HepG2 (cell line): ENCODE data around the gene SLC29A3. TPM values are rescaled to one million over a fixed set of nuclear protein-coding genes. Genes with fewer than 3 reads are reported as not detected.

Source experiments
- ATAC-seq: fragments of 200-7000 bp; cut with Tn5 transposase; 3 replicates; pipeline ENCODE4 v1.9.1; 2020; ENCODE audit warnings: mild to moderate bottlenecking, moderate library complexity
- BruUV-seq: library from RNA; stranded (reverse); fragments of 400-500 nt; replicated peaks from 2 replicates; lab custom pipeline; 2021; lab: Mats Ljungman, UMichigan
- CTCF ChIA-PET: fragments of 300-600 bp; formaldehyde crosslinking; extraction: SDS; loops from one replicate; lab custom pipeline; 2021; ENCODE audit warnings: low total read pairs, inconsistent platforms, low intra/inter-chr PET ratio; lab: Yijun Ruan, JAX
- POLR2A ChIA-PET: fragments of 350-600 bp; sonication (Branson Sonifier 250); formaldehyde crosslinking; loops from one replicate; lab custom pipeline; 2020; ENCODE audit warnings: antibody characterized with exemption, inconsistent platforms; lab: Yijun Ruan, JAX
- DNase-seq: peaks from one replicate; pipeline ENCODE4 v3.0.0-alpha.2; 2015; ENCODE audit warnings: low spot score
- FAIRE-seq: peaks from 3 replicates; lab custom pipeline; 2011; peaks lifted over from hg19 to GRCh38; lab: Jason Lieb, UNC
- H2AFZ ChIP-seq: one replicate; pipeline ENCODE4 v1.6.1; 2011; ENCODE audit warnings: low read length, inconsistent platforms
- H3K27ac ChIP-seq: fragments of 300-600 bp; 3 replicates; pipeline ENCODE4 v1.8.0; 2011; ENCODE audit warnings: mixed run types, mild to moderate bottlenecking, mixed read lengths, low read length, inconsistent platforms; ENCODE audit not compliant: insufficient read depth; ENCODE audit errors: extremely low read length
- H3K27me3 ChIP-seq, 2 experiments: fragments of 200-600 bp in 1 of 2; 2 replicates in 1 of 2; 3 replicates in 1 of 2; pipeline versions ENCODE4 v1.6.0 to v1.8.0; 2011; ENCODE audit warnings: low read length in 2 of 2, mild to moderate bottlenecking in 2 of 2, moderate library complexity in 2 of 2, inconsistent platforms in 1 of 2; ENCODE audit not compliant: insufficient read depth in 2 of 2, control insufficient read depth in 1 of 2
- H3K36me3 ChIP-seq, 2 experiments: fragments of 200-600 bp in 1 of 2; replicated peaks in 1 of 2; 2 replicates in 1 of 2; 3 replicates in 1 of 2; pipeline versions ENCODE4 v1.5.1 to v1.8.0; 2011; ENCODE audit warnings: low read length in 2 of 2, inconsistent platforms in 1 of 2; ENCODE audit not compliant: insufficient read depth in 2 of 2, control insufficient read depth in 1 of 2
- H3K4me1 ChIP-seq: 2 replicates; pipeline ENCODE4 v1.5.1; 2012; ENCODE audit warnings: low read length, inconsistent platforms; ENCODE audit not compliant: insufficient read depth
- H3K4me2 ChIP-seq: 2 replicates; pipeline ENCODE4 v1.6.0; 2011; ENCODE audit warnings: low read depth, low read length, inconsistent platforms
- H3K4me3 ChIP-seq, 3 experiments: fragments of 200-600 bp in 1 of 3; sonication (generic), shearing (Covaris generic) in 1 of 3; replicated peaks in 1 of 3; 2 replicates each; pipeline ENCODE4 v1.5.1; 2011 to 2016; ENCODE audit warnings: low read length in 3 of 3, inconsistent platforms in 2 of 3, low read depth in 2 of 3, mild to moderate bottlenecking in 2 of 3, control low read depth in 1 of 3, mixed read lengths in 1 of 3; ENCODE audit not compliant: insufficient read depth in 1 of 3
- H3K79me2 ChIP-seq: one replicate; pipeline ENCODE4 v1.6.1; 2011; ENCODE audit warnings: low read length, inconsistent platforms; ENCODE audit not compliant: insufficient read depth
- H3K9ac ChIP-seq: 2 replicates; pipeline ENCODE4 v1.6.0; 2011; ENCODE audit warnings: mild to moderate bottlenecking, low read depth, low read length, inconsistent platforms; ENCODE audit not compliant: insufficient read depth
- H3K9me3 ChIP-seq: 2 replicates; pipeline ENCODE4 v1.5.1; 2012; ENCODE audit warnings: mild to moderate bottlenecking, low read length
- H4K20me1 ChIP-seq: 2 replicates; pipeline ENCODE4 v1.6.0; 2011; ENCODE audit warnings: inconsistent platforms, mild to moderate bottlenecking, low read length, moderate library complexity; ENCODE audit not compliant: insufficient read depth
- BATF2 ChIP-seq: sonication (generic); formaldehyde crosslinking; IDR thresholded peaks from 2 replicates; pipeline ENCODE4 v1.8.0; 2022; ENCODE audit warnings: mild to moderate bottlenecking, missing genetic modification reagents, moderate library complexity
- CC2D1A ChIP-seq: sonication (generic); formaldehyde crosslinking; IDR thresholded peaks from 2 replicates; pipeline ENCODE4 v1.8.1; 2023; ENCODE audit warnings: mild to moderate bottlenecking, missing genetic modification reagents
- EED ChIP-seq: sonication (generic); formaldehyde crosslinking; IDR thresholded peaks from 2 replicates; pipeline ENCODE4 v1.5.0; 2020; ENCODE audit warnings: mild to moderate bottlenecking, missing genetic modification reagents
- EP300 ChIP-seq, 3 experiments: sonication (generic) in 1 of 3; formaldehyde crosslinking in 1 of 3; IDR thresholded peaks; 2 replicates each; pipeline versions ENCODE4 v1.5.1 to v1.6.1; 2011 to 2020; ENCODE audit warnings: low read depth in 2 of 3, low read length in 2 of 3, borderline replicate concordance in 1 of 3, improper control_type of control experiment in 1 of 3, mild to moderate bottlenecking in 1 of 3, missing genetic modification reagents in 1 of 3, moderate library complexity in 1 of 3
- HNF4A ChIP-seq: sonication (generic); formaldehyde crosslinking; IDR thresholded peaks from 2 replicates; pipeline ENCODE4 v1.4.0; 2020; ENCODE audit warnings: missing genetic modification reagents
- MAFF ChIP-seq: IDR thresholded peaks from 2 replicates; pipeline ENCODE4 v1.6.1; 2011; ENCODE audit warnings: low read depth, low read length, improper control_type of control experiment
- NCOA2 ChIP-seq: sonication (generic); formaldehyde crosslinking; IDR thresholded peaks from 2 replicates; pipeline ENCODE4 v1.8.0; 2022; ENCODE audit warnings: inconsistent platforms
- PBX2 ChIP-seq: IDR thresholded peaks from 2 replicates; pipeline ENCODE4 v1.6.1; 2016; ENCODE audit warnings: control low read depth
- PHF5A ChIP-seq: IDR thresholded peaks from one replicate; pipeline ENCODE4 v1.6.1; 2018; ENCODE audit warnings: low read depth, missing genetic modification reagents; ENCODE audit not compliant: unreplicated experiment
- ZBTB25 ChIP-seq: IDR thresholded peaks from 2 replicates; pipeline ENCODE4 v1.6.1; 2018; ENCODE audit warnings: missing genetic modification reagents
- ZBTB8A ChIP-seq: sonication (generic); formaldehyde crosslinking; IDR thresholded peaks from 2 replicates; pipeline ENCODE4 v1.4.0; 2020; ENCODE audit warnings: mild to moderate bottlenecking, low read depth, missing genetic modification reagents, borderline replicate concordance
- ZIK1 ChIP-seq: sonication (generic); formaldehyde crosslinking; IDR thresholded peaks from 2 replicates; pipeline ENCODE4 v1.5.0; 2020; ENCODE audit warnings: mild to moderate bottlenecking, low read depth, missing genetic modification reagents, borderline replicate concordance
- ZNF564 ChIP-seq: sonication (generic); formaldehyde crosslinking; IDR thresholded peaks from 2 replicates; pipeline ENCODE4 v1.8.1; 2023; ENCODE audit warnings: mild to moderate bottlenecking, missing genetic modification reagents
- ZNF780A ChIP-seq: sonication (generic); formaldehyde crosslinking; IDR thresholded peaks from 2 replicates; pipeline ENCODE4 v1.8.0; 2022; ENCODE audit warnings: mild to moderate bottlenecking, missing genetic modification reagents, moderate library complexity
- WGBS: methylation state at CpG from one replicate; pipeline ENCODE4 v1.1.6; 2017; ENCODE audit warnings: low lambda C conversion rate; 5-methylcytosine and 5-hydroxymethylcytosine counted together
- in situ Hi-C: cut with HindIII; loops from 2 replicates; pipeline ENCODE4 v1.10.0; 2017; ENCODE audit warnings: low pct_unique_long_range_greater_than_20kb; ENCODE audit not compliant: extremely low pct_ligation_motif_present
- intact Hi-C: fragments of 100-400 bp; cut with micrococcal nuclease; formaldehyde crosslinking; loops from one replicate; pipeline ENCODE4 v1.10.0; 2022; ENCODE audit not compliant: unreplicated experiment
- polyA plus RNA-seq, 8 experiments: library from polyadenylated mRNA; depleted of rRNA in 3 of 8; stranded (reverse) in 7 of 8; unstranded in 1 of 8; fragments of >200 nt; fragmentation: Illumina TruSeq in 4 of 8; extraction: Trizol in 4 of 8; gene quantifications; 2 replicates each; pipeline versions ENCODE4 v1.2.1 to v1.2.3, GENCODE V29; 2011 to 2016; ENCODE audit warnings: low read depth in 4 of 8, missing spikeins in 1 of 8, mixed read lengths in 1 of 8; ENCODE audit not compliant: insufficient read depth in 1 of 8
- total RNA-seq, 5 experiments: library from RNA; depleted of rRNA; stranded (reverse); fragments of >200 nt; fragmentation: Illumina TruSeq; extraction: Trizol; gene quantifications; 2 replicates each; pipeline ENCODE4 v1.2.3, GENCODE V29; 2016; ENCODE audit warnings: low read depth in 1 of 5
- TF ChIP-seq, protein P1 (sequence below): sonication (generic); formaldehyde crosslinking; conservative IDR thresholded peaks from 2 replicates; pipeline ENCODE4 v1.5.0; 2020; ENCODE audit warnings: missing genetic modification reagents

SLC29A3 gene
- total and polyA plus RNA-seq, 2 of the 13 experiments (the other 11 are each of a cell fraction or from before 2014, with no cell fraction given), result 8.6 to 11.8 TPM

GRCh38 chr10:71295641-71296040 lies 23.4 kb upstream of the SLC29A3 start:
- Histone ChIP-seq H3K4me2 (no peak overlapping the region), H2AFZ (no peak overlapping the region), H3K9ac (no peak overlapping the region), H3K4me1 (peaks cover 19% of the 10 kb centered on the region), H4K20me1 (0 out of 2 replicates have a peak, but pooled peaks cover 3% of the 10 kb centered on the region), H3K27ac (no peak overlapping the region), H3K27me3 (peaks cover 2 to 24% of the 10 kb centered on the region in 2 experiments; a peak in 3 of 5 replicates), H3K36me3 (no peaks in the 10 kb centered on the region), H3K9me3 (no peaks in the 10 kb centered on the region), H3K79me2 (no peaks in the 10 kb centered on the region), H3K4me3 (no peak overlapping the region)
- 59% methylated on average over 8 of the region's 9 CpGs for WGBS
- in situ Hi-C loops, result no loop called here
- CTCF ChIA-PET, result no interaction called here
- BruUV-seq, result no TSS peak
- TF ChIP-seq ZBTB25 (CRISPR knock-in tag), result no peak
- TF ChIP-seq EED, result no peak
- TF ChIP-seq ZNF564 (CRISPR knock-in tag), result no peak
- TF ChIP-seq MAFF, result no peak
- TF ChIP-seq PBX2, result no peak
- no peak for TF ChIP-seq CC2D1A (CRISPR knock-in tag)
- POLR2A ChIA-PET, result no interaction called here
- DNase-seq (no peak), FAIRE-seq (no peak), ATAC-seq (no peak)
- intact Hi-C loops, result no loop called here

GRCh38 chr10:71296086-71296485 lies 23.0 kb upstream of the SLC29A3 start:
- Histone ChIP-seq H3K4me1 (peaks cover 16% of the 10 kb centered on the region), H3K79me2 (no peaks in the 10 kb centered on the region), H3K9ac (no peak overlapping the region), H2AFZ (no peak overlapping the region), H3K4me3 (no peak overlapping the region), H3K4me2 (no peak overlapping the region), H3K27me3 (peaks cover 2 to 28% of the 10 kb centered on the region in 2 experiments; a peak in 3 of 5 replicates), H3K9me3 (no peaks in the 10 kb centered on the region), H4K20me1 (0 out of 2 replicates have a peak, but pooled peaks cover 3% of the 10 kb centered on the region), H3K27ac (no peak overlapping the region), H3K36me3 (no peaks in the 10 kb centered on the region)
- intact Hi-C loops (no loop called here), in situ Hi-C loops (no loop called here)
- BruUV-seq, result no TSS peak
- FAIRE-seq (no peak), ATAC-seq (no peak), DNase-seq (no peak)
- 38% methylated on average over 5 of the region's 5 CpGs for WGBS
- POLR2A ChIA-PET, result no interaction called here
- CTCF ChIA-PET, result no interaction called here
- TF ChIP-seq, protein P1, sequence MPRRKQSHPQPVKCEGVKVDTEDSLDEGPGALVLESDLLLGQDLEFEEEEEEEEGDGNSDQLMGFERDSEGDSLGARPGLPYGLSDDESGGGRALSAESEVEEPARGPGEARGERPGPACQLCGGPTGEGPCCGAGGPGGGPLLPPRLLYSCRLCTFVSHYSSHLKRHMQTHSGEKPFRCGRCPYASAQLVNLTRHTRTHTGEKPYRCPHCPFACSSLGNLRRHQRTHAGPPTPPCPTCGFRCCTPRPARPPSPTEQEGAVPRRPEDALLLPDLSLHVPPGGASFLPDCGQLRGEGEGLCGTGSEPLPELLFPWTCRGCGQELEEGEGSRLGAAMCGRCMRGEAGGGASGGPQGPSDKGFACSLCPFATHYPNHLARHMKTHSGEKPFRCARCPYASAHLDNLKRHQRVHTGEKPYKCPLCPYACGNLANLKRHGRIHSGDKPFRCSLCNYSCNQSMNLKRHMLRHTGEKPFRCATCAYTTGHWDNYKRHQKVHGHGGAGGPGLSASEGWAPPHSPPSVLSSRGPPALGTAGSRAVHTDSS (CRISPR knock-in tag), result no peak
- TF ChIP-seq ZBTB8A (CRISPR knock-in tag), result no peak
- no peak for TF ChIP-seq NCOA2 (CRISPR knock-in tag)
- TF ChIP-seq ZNF780A (CRISPR knock-in tag), result no peak
- no peak for TF ChIP-seq BATF2
- no peak for TF ChIP-seq HNF4A (CRISPR knock-in tag)
- TF ChIP-seq PHF5A, result no peak
- no peak for TF ChIP-seq EP300 (IDR thresholded peaks at IDR 0.05; ENCODE audit: low read depth in 2 of 2, low read length in 2 of 2)
- no peak for TF ChIP-seq EP300 (CRISPR knock-in tag; IDR thresholded peaks at IDR 0.05; ENCODE audit: borderline replicate concordance)
- no peak for TF ChIP-seq ZIK1 (CRISPR knock-in tag)
